ENCODE results near the gene CARD8. TPM values are rescaled to one million over a fixed set of nuclear protein-coding genes. Genes with fewer than 3 reads are reported as not detected.

CARD8 gene
- total RNA-seq, 4 donors from 2014 or later, result 31.5 to 115 (median 39.2) TPM

DNA sequence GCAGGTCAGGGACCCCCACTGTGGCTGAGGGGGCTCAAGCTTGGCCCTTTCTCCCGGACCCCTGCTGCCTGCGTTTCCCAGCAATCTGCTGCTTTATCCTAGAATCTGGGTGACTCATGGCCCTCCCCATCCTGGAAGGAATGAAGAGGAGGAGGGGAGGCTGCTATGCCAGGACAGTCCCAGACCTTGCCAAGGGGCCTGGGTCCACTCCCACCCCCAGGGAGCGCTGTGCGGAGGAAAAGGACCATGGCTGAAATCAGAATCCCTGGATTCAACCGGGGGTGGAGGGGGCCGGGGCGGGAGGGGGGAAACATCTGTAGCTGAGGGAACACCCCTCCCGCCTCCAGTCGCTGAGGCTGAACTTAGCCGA, 34.7 kb upstream of the CARD8 start:
- DNase-seq, result no peak
- Histone ChIP-seq H3K9me3 (no peaks in the 10 kb centered on the region), H3K27me3 (no peaks in the 10 kb centered on the region), H3K4me3 (peak overlapping the region in 1 of 4 donors; percentile 42), H3K27ac (no peak overlapping the region), H3K4me1 (peaks cover 0 to 8% (median 2%) of the 10 kb centered on the region in 4 donors), H3K36me3 (no peaks in the 10 kb centered on the region)
- TF ChIP-seq, protein P1, sequence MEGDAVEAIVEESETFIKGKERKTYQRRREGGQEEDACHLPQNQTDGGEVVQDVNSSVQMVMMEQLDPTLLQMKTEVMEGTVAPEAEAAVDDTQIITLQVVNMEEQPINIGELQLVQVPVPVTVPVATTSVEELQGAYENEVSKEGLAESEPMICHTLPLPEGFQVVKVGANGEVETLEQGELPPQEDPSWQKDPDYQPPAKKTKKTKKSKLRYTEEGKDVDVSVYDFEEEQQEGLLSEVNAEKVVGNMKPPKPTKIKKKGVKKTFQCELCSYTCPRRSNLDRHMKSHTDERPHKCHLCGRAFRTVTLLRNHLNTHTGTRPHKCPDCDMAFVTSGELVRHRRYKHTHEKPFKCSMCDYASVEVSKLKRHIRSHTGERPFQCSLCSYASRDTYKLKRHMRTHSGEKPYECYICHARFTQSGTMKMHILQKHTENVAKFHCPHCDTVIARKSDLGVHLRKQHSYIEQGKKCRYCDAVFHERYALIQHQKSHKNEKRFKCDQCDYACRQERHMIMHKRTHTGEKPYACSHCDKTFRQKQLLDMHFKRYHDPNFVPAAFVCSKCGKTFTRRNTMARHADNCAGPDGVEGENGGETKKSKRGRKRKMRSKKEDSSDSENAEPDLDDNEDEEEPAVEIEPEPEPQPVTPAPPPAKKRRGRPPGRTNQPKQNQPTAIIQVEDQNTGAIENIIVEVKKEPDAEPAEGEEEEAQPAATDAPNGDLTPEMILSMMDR (IDR thresholded peaks at IDR 0.05), result no peak
- TF ChIP-seq POLR2A (IDR thresholded peaks at IDR 0.05), result no peak

DNA sequence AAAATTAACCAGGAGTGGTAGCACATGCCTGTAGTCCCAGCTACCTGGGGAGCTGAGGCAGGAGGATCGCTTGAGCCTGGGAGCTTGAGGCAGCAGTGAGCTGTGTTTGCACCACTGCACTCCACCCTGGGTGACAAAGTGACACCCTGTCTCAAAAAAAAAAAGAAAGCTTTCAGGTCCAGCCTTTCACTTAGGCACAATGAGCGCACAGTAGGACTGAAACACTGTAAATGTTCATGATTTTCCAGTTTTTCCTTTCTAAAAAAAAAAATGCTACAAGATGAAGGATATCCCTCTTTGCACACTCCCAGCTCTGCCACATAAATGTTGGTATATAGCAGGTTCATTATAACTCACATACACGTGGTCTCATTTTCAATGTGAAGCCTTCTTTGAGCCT, 32.0 kb upstream of the CARD8 start:
- H3K27me3 ChIP-seq, result no peaks in the 10 kb centered on the region

DNA sequence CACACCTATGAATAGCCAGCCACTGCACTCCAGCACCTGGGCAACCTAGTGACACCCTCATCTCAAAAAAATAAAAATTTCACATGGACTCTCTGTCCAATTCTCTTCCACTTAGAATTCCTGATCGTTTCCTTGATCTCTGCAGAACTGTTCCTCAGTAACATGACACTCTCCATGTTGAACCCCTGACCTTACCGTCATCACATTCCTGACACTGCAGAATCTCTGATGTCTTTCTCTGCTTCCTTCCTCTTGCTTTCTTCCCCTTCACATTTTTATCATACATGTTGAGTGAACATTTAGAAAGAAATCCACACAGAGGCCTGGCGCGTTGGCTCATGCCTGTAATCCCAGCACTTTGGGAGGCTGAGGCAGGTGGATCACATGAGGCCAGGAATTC, 29.2 kb upstream of the CARD8 start:
- Histone ChIP-seq H3K27me3 (no peaks in the 10 kb centered on the region), H3K4me3 (no peak overlapping the region), H3K4me1 (no peaks in the 10 kb centered on the region), H3K27ac (no peak overlapping the region), H3K36me3 (no peaks in the 10 kb centered on the region), H3K9me3 (peaks cover 0 to 7% (median 0%) of the 10 kb centered on the region in 4 donors)
- DNase-seq, result no peak
- TF ChIP-seq, protein P1 (IDR thresholded peaks at IDR 0.05), result no peak
- TF ChIP-seq POLR2A (IDR thresholded peaks at IDR 0.05), result no peak

More for the DNA sequence above, 32.0 kb upstream of the CARD8 start:
- Histone ChIP-seq H3K27ac (no peak overlapping the region), H3K9me3 (peaks cover 0 to 7% (median 0%) of the 10 kb centered on the region in 4 donors), H3K4me1 (peaks cover 0 to 8% (median 2%) of the 10 kb centered on the region in 4 donors), H3K4me3 (no peak overlapping the region), H3K36me3 (no peaks in the 10 kb centered on the region)
- no peak for TF ChIP-seq POLR2A (IDR thresholded peaks at IDR 0.05)
- TF ChIP-seq, protein P1 (IDR thresholded peaks at IDR 0.05), result no peak
- DNase-seq, result no peak

DNA sequence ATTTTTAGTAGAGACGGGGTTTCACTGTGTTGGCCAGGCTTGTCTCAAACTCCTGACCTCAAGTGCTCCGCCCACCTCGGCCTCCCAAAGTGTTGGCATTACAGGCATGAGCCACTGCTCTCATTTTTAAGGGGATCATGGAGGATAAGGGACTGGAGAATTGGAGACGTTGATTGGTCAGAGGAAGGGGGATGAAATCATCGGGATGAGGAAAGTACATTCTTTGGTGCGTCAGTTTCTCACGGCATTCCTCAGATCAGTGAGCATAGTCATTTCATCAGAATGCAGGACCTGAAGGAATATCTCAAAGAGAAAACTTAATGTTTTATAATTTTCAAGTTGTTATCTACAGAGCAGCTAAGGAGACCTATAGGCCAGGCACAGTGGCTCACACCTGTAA, 28.2 kb upstream of the CARD8 start:
- no peaks in the 10 kb centered on the region for H3K4me1 ChIP-seq
- TF ChIP-seq, protein P1 (IDR thresholded peaks at IDR 0.05), result no peak
- no peak for TF ChIP-seq POLR2A (IDR thresholded peaks at IDR 0.05)
- H3K36me3 ChIP-seq, result no peaks in the 10 kb centered on the region
- no peak overlapping the region for H3K27ac ChIP-seq
- H3K27me3 ChIP-seq, result no peaks in the 10 kb centered on the region
- no peak overlapping the region for H3K4me3 ChIP-seq
- peaks cover 0 to 7% (median 0%) of the 10 kb centered on the region in 4 donors for H3K9me3 ChIP-seq
- no peak for DNase-seq

DNA sequence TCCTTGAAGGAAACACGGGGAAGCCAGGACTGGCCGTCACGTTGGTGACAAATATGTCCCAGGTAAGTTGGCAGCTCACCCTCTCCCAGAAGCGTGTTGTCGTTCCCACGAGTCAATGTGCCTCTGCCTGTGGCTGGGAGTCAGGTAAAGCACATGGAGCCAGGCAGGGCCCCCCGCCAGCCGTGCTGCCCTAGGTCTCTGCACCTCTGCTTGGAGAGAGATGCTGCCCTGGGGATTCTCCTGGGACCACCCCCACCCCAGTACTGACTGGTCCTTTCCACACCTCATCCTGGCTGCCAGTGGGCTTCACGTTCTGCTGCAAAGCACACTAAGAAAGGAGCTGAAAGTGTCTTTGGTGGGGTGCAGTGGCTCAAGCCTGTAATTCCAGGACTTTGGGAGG, 24.0 kb upstream of the CARD8 start:
- no peaks in the 10 kb centered on the region for H3K4me1 ChIP-seq
- H3K9me3 ChIP-seq, result peaks cover 0 to 7% (median 0%) of the 10 kb centered on the region in 4 donors
- no peak for DNase-seq
- TF ChIP-seq, protein P1 (IDR thresholded peaks at IDR 0.05), result no peak
- no peak overlapping the region for H3K4me3 ChIP-seq
- no peak overlapping the region for H3K27ac ChIP-seq
- H3K36me3 ChIP-seq, result no peaks in the 10 kb centered on the region
- no peaks in the 10 kb centered on the region for H3K27me3 ChIP-seq

DNA sequence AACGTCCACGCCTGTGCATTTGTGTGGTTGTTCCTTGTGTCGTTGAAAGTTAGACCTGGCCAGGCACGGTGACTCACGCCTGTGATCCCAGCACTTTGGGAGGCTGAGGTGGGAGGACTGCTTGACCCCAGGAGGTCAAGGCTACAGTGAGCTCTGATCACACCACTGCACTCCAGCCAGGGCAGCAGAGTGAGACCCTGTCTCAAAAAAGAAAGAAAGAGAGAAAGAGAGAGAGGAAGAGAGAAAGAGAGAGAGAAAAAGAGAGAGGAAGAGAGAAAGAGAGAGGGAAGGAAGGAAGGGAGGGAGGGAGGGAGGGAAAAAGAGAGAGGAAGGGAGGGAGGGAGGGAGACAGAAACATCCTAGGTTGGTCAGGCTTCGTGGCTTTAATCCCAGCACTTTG, 19.2 kb upstream of the CARD8 start:
- DNase-seq, result peak in 1 of 3 donors; percentile 7
- TF ChIP-seq POLR2A (IDR thresholded peaks at IDR 0.05), result no peak
- TF ChIP-seq, protein P1 (IDR thresholded peaks at IDR 0.05), result no peak
- no peaks in the 10 kb centered on the region for H3K27me3 ChIP-seq
- no peaks in the 10 kb centered on the region for H3K36me3 ChIP-seq
- peaks cover 0 to 16% (median 2%) of the 10 kb centered on the region in 4 donors for H3K4me1 ChIP-seq
- no peaks in the 10 kb centered on the region for H3K9me3 ChIP-seq
- no peak overlapping the region for H3K27ac ChIP-seq
- no peak overlapping the region for H3K4me3 ChIP-seq
